GM21515 (cell line): ENCODE data around the gene GADD45A.

Experiments used
- ATAC-seq: cut with Tn5 transposase; IDR thresholded peaks from one replicate; pipeline ENCODE4 v1.9.1; 2021; ENCODE audit not compliant: unreplicated experiment

Gene GADD45A

DNA sequence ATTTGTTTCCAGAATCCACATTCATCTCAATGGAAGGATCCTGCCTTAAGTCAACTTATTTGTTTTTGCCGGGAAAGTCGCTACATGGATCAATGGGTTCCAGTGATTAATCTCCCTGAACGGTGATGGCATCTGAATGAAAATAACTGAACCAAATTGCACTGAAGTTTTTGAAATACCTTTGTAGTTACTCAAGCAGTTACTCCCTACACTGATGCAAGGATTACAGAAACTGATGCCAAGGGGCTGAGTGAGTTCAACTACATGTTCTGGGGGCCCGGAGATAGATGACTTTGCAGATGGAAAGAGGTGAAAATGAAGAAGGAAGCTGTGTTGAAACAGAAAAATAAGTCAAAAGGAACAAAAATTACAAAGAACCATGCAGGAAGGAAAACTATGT is 2.6 kb downstream of the GADD45A start:
- ATAC-seq: no peak

GRCh38 chr1:67688526-67689219 is 3.7 kb downstream of the GADD45A start:
- no peak for ATAC-seq

DNA sequence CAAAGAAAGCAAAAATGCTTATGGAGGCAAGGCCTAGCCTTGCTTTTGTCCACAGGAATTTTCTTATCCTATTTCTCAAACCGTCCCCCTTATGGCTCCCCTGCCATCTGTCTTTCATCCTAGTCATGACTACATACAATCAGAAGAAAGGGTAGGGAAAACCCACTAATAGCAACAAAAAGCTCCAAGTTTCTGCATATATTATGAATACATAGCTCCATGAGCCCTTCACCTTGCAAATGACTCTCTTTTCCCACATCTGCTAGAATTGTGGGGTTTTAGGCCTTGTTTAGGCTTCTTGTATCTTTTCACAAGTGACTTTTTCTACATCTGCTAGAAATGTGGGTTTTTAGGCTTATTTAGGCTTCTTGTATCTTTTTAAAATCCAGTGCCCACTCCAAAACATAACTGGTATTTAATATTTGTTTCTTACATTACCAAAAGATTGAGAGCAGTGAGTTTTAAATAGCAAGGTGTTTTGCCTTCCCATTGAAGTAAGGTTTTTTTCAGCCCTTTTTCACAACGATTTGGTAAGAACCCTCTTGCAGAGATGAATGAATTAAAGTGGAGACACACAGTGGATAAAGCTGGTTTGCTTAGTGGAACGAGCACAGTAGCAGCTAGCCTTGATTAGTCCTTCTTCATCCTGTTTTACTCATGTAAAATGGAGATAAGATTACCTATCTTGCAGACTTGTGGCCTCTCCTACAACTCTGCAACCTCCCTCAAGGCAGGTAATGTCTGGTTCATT is 4.4 kb downstream of the GADD45A start:
- ATAC-seq: no peak

DNA sequence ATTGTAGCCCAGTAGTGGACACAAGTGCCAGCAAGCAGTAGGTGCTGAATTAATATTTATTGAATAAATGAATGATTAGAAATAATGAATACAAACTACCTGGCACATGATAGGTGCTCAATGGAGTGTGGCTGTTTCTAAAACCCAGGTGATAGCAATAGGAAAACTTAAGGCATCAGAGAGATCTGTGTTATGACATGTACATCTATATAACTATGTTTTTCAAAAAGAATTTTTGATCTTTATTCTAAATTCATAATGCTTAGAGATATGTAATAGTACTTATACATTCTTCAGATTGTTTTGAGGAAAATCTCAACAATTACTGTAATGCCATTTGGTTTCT is 5.0 kb downstream of the GADD45A start:
- no peak for ATAC-seq

DNA sequence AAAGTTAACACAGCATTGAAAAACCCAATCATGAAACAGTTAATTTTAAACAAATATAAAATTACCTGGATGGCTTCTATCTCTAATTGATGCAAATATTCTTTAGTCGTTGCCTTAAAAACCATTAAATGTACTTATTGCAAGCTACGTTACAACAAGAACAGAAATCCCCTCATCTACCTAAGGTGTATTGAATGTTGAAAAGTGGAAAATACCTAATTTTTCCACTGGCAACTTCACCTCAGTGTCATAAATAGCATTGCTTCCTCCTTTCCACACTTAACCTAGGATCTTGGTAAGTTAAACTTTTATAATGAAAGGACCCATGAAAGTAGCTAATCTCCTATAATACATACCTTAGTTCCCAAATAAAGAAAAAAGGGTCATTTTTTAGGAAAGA is 5.4 kb downstream of the GADD45A start:
- no peak for ATAC-seq

- no peak for ATAC-seq
Observed at GRCh38 chr1:67691712-67692111, 6.7 kb downstream of the GADD45A start.

DNA sequence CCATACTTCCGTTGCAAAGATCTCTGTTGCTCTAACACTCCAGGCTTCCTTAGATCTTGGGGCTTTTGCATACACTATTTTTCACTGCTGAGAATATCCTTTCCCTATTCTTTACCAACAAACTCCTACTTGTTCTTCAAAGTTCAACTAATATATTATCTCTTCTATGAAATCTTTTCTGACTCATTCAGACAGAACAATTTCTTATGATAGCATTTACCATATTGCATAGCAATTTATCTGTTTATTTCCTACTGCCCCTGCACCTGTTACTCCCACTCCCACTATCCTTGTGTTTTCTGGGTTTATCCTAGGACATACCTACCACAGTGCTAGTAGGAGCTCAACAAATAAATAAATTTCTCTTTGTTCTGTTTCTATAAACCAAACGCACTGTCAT is 11.0 kb downstream of the GADD45A start:
- no peak for ATAC-seq

GRCh38 chr1:67696708-67697107 is 11.7 kb downstream of the GADD45A start:
- no peak for ATAC-seq

- ATAC-seq: no peak
Observed at GRCh38 chr1:67700220-67700619, 15.2 kb downstream of the GADD45A start.

DNA sequence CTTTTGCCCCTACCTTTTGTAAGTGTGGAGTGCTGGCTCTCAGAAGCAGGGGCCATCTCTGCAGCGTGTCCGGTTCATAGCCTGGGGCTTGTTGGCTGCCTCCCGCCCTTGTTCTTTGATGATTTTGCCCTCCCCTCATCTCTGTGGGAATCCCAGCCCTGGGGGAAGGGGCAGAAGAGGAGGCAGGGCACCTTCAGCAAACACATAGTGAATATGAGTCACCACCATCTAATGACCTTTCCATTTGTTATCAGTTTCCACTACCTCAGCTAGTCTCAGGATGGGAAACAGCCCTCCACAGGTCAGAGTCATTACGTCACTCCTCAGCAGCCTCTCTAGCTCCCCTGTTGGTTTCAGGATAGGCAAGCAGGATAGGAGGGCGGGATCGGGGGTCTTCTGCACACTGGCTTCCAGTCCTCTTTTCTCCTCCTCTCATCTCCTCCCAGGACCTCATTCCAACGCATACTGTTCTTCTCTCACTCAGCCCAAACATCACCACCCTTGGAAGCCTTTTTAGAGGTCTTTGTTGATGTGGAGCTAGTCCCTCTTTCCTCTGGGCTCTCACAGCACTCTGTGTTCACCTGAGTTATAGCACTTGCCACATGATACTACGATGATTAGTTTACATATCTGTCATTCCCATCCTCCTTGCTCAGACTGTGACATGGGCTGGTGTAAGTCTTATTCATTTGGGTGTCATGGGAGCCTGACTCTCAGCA is 15.8 kb downstream of the GADD45A start:
- no peak for ATAC-seq

- no peak for ATAC-seq
Observed at GRCh38 chr1:67701876-67702275, 16.9 kb downstream of the GADD45A start.

GRCh38 chr1:67704351-67704750 is 19.4 kb downstream of the GADD45A start:
- ATAC-seq: no peak

DNA sequence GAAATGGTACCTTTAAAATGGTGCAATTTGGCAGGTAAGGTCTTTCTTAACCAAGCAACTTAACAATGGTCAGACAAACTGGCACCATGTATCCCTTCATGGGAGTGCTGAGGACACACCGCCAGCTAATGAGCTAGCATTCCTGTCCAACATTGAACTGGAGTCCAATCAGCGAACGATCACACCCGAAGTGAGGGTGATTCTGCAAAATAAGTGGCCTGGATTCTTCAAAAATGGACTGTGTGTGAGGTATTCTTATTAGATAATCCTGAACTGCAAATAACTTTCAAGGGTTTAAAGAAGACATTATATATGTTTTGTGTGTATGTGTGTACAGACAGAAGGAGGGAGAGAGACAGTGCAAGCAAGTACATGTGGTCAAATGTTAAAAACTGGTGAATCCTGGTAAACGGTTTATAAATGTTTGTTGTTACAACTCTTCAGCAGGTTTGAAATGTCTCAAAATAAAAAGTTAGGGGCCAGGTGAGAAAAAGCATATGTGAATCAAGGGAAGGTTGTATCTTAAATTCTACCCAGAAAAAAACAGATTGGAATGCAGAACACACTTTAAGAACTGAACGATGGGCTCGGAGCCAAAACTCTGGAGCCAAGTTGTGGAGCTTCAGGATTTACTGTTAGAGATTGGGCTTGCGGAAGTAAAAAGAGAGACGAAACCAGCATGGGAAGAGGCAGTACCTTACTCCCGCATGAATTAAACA is 20.9 kb downstream of the GADD45A start:
- ATAC-seq: no peak

DNA sequence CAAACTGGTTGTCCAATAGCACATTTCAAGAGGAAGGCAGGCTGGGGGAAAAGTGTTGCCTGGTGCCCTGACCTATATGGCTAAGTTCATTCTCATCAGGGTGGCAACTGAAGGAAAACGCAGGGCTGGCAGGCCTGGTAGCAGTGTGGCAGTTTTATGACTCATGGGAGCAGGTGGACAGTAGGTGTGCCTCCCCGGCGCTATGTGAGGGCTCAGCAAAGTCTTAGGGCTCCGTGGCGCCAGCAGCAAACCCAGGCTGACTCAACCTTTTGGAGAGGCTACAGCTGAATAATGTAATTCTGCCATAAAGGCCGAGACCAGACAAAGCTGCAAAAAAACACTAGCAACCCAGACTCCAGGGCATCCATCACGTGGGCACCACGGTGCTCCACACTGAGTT is 23.6 kb downstream of the GADD45A start:
- ATAC-seq: no peak

DNA sequence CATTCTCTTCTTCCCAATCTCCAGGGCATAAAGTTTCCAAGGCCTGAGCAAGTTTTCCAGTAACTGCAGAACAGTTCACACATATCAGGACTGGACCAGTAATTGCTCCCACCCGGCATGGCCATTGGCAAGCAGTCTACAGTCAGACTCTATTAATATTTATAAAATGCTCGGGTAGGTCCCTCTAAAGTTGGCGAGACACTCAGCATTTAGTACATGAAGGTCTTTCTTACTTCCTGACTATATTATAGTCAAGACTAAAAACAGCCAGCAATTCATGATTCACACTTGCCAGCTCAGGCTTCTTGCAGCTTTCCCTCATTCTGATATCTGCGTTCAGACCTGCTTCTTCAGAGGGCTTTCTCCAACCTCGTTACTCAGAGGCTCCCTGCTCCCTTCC is 25.4 kb downstream of the GADD45A start:
- no peak for ATAC-seq

DNA sequence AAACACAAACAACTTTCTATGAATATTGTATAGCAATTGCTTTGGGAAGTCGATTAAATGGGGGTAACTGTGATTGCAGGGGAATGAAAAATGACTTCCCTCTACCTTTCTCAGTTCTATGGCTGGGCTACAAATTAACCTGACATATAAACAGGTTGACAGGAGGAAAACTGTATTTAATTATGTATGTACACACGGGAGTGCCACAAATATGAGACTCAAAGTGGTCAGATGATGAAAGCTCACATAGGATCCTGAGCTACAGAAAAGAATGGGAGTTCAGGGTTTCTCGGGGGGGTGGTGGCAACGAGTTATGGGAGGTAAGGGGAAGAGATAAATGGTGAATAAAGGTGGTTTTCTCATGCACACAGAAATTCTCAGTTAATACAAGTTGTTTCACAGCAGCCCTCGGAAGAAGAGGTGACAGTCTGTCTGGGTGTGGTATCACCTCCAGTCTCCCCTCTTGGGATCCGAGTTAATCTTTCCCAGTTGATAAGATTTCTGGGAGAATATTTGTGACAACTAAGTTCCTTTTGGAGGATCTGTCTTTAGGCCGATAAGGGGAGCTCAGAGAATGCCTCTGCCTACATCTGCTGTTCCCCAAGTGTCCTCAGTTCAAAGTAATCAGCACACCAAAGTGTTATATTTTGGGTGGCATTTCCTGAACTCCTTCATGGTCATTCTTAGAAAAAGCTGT is 26.3 kb downstream of the GADD45A start:
- peak; percentile 25 for ATAC-seq

DNA sequence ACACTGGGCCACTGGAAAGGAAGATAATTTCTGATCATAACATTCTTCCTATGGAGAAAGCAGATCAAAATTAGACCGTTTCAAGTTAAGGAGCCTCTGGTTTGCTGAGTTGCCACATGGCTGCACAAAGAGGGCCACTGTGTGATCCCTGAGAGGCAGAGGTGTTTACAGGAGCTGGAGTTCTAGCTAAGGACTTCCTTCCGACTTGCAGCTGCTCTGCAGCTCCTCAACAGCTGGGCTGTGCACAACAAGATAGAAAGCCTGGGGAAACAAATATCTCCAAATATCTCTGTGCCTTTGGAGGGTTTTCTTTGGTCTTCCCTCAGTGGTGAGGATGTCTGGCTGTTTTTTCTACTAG is 26.8 kb downstream of the GADD45A start:
- ATAC-seq: peak; percentile 74

DNA sequence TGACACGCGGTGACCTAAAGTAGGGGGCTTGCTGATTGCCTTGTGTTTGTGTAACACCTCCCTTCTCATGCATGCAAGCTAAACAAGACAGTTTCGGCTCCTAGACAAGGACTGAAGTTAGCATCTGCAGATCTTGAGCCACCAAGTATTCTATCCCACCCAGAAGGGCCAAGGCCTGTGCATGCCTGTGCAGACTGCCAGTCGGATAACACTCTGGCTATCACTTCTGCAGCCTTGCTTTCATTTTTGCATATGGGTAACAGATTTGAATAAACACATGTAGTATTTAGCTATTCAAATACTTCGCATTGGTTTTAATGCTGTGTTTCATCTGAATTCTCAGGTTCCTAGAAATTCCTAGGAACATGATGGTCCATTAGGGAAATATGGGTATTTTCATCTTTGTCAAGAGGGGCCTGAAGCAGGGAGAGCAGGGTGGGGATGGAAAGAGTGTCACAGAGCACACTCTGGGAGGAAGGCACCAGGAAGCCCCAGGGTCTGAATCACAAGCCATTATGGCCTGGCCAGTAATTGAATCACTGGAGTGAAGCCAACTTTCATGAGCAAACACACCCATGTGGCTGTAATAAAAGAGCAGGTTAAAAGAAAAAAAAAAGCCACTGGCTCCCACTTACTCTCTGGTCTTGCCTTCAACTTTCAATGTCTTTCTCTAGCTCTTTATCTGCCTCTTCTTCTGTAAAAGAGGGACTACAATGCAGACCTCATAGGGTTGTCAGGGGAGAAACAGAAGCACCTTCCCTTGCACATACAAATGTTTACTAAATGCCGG is 28.3 kb downstream of the GADD45A start:
- no peak for ATAC-seq

DNA sequence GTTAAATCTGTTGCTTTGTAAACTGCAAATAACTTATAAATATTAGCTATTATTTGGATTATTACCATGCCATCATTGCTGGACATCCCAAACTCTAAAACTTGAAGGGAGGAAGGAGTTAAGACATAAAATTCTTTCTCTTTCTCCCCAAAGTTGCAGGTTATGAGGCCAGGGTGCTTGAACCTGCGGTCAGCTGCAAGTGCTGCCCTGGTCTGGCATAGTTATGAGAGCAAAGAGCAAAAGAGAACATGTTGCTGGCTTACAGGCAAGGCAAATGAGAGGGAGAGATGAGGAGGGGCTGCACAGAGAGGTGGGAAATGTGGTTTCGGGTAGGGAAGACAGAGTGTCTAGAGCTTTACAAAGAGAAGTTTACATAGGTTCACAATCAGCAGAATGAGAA is 30.8 kb downstream of the GADD45A start:
- no peak for ATAC-seq

DNA sequence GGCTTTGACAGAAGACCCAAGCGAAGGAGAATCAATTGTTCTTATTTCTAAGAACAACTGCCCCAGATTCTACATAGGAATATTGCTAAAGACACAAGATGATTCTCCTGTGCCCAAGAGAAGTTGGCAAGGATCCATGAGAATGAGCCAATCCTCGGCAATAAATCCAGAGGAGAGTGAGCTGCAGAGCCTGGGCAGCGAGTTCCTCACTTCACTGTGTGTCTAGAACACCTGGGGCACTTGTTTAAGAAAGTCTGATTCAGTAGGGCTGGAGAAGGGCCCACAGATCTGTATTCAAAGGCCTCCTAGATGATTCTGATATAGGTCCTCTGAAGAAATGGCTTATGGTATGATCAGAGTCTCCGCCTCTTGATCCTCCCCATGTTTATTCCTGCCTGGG is 31.8 kb downstream of the GADD45A start:
- no peak for ATAC-seq
